GM12864 (cell line): Measurements from ENCODE around the gene FLNB.
A peak's percentile ranks its signal among the peaks of the same experiment; 100 is the strongest.

Experiments
- DNase-seq: peaks from one replicate; pipeline ENCODE4 v3.0.0-alpha.2; 2011; ENCODE audit warnings: low read depth
- H3K4me3 ChIP-seq: 2 replicates; pipeline ENCODE4 v1.5.1; 2011; ENCODE audit warnings: mild to moderate bottlenecking, low read depth, low read length, control low read depth
- TF ChIP-seq, protein P1 (sequence below): IDR thresholded peaks from 2 replicates; pipeline ENCODE4 v1.5.1; 2011; ENCODE audit warnings: low read depth, mild to moderate bottlenecking, moderate library complexity, low read length, control low read depth, inconsistent platforms; ENCODE audit errors: missing control alignments

Gene FLNB

DNA sequence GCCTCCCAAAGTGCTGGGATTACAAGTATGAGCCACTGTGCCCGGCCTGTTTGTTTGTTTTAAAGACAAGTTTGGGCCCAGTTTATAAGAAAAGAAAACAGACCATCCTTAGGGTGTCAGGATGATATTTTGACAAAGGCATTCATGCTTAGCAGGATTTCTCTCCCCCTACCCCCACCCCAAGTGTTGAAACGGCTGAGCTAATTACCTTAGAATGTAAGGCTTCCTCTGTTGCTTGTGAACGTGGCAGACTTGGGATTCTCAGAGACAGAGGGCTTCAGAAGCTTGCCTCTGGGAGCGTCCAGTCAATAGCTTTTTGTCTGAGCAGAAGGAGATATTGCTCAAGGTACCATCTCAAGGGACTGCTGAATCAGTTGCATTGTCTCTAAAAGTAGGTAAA lies 24.0 kb downstream of the FLNB start:
- no peak overlapping the region for H3K4me3 ChIP-seq
- no peak for DNase-seq
- TF ChIP-seq, protein P1, sequence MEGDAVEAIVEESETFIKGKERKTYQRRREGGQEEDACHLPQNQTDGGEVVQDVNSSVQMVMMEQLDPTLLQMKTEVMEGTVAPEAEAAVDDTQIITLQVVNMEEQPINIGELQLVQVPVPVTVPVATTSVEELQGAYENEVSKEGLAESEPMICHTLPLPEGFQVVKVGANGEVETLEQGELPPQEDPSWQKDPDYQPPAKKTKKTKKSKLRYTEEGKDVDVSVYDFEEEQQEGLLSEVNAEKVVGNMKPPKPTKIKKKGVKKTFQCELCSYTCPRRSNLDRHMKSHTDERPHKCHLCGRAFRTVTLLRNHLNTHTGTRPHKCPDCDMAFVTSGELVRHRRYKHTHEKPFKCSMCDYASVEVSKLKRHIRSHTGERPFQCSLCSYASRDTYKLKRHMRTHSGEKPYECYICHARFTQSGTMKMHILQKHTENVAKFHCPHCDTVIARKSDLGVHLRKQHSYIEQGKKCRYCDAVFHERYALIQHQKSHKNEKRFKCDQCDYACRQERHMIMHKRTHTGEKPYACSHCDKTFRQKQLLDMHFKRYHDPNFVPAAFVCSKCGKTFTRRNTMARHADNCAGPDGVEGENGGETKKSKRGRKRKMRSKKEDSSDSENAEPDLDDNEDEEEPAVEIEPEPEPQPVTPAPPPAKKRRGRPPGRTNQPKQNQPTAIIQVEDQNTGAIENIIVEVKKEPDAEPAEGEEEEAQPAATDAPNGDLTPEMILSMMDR, result no peak

DNA sequence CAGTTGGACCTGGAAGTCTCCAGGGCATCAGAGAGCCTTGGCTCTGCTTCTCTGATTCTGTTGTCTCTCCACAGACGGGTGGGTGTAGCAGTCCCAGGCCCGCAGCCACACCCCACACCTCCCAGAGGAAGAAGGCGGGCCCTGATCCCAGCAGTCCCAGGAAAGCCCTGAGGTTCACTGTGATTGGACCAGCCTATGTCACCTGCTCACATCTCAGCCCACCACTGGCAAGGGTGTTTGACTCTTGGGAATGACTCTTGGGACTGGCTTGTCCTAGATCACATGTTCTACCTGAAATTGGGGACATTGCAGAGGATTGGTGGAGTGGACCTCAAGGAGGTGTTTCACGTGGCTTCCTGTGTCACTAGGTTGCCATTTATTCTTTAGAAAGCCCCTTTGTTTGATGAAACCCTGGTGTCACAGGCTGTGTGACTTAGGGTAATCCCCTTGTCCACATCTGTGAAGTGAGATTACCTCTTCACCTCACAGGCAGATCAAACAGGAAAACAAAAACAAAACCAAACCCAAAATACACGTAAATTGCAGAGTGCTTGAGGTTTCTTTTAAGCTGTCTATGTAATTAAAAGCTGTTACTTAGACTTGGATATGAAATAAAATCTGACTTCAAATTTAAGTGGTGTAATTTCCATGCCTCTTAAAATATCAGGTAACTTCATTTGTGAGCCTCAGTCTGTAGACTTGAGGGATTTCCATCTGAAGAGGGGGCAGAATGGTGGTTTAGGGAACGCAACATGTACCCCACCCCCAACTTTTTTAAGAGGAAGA lies 26.7 kb downstream of the FLNB start:
- TF ChIP-seq, protein P1, result no peak
- H3K4me3 ChIP-seq, result no peak overlapping the region
- DNase-seq, result peak; percentile 81

- H3K4me3 ChIP-seq, result no peak overlapping the region
- no peak for DNase-seq
- TF ChIP-seq, protein P1, result no peak
These were observed 27.5 kb downstream of the FLNB start for GRCh38 chr3:58035524-58036255.

- TF ChIP-seq, protein P1, result no peak
- no peak overlapping the region for H3K4me3 ChIP-seq
- no peak for DNase-seq
These were observed 28.2 kb downstream of the FLNB start for GRCh38 chr3:58036293-58037032.

- no peak overlapping the region for H3K4me3 ChIP-seq
These were observed 29.1 kb downstream of the FLNB start for GRCh38 chr3:58037141-58037910.

More at GRCh38 chr3:58037141-58037910, 29.1 kb downstream of the FLNB start:
- TF ChIP-seq, protein P1, result no peak
- DNase-seq, result no peak
